AML-193 (cell line): Measurements from ENCODE around the gene TULP4.
A peak's percentile ranks its signal among the peaks of the same experiment; 100 is the strongest.
"Not testable (repeated sequence)": the region's sequence is repeated elsewhere in the genome, so short reads cannot be mapped to it uniquely, and the experiment has no call there.

Experiments used
- DNase-seq, 2 experiments: peaks; one replicate each; lab custom pipeline; 2025; lab: John Stamatoyannopoulos, UW

Gene TULP4

GRCh38 chr6:158295976-158296853, 16.1 kb upstream of the TULP4 start:
- DNase-seq = not testable (repeated sequence)

- DNase-seq = not testable (repeated sequence)
Measured at GRCh38 chr6:158296854-158297324, 15.4 kb upstream of the TULP4 start.

DNA sequence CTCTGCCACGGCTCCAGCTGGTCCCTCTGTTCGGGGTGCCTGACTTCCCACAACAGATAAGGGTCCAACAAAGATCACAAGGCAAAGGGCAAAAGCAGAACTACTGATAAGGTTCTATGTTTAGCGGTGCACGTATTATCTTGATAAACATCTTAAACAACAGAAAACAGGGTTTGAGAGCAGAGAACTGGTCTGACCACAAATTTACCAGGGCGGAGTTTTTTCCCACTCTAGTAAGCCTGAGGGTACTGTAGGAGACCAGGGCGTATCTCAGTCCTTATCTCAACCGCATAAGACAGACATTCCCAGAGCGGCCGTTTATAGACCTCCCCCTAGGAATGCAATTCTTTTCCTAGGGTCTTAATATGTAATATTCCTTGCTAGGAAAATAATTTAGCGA, 14.6 kb upstream of the TULP4 start:
- DNase-seq = not testable (repeated sequence)

GRCh38 chr6:158300306-158301143, 11.7 kb upstream of the TULP4 start:
- DNase-seq = not testable (repeated sequence)

DNA sequence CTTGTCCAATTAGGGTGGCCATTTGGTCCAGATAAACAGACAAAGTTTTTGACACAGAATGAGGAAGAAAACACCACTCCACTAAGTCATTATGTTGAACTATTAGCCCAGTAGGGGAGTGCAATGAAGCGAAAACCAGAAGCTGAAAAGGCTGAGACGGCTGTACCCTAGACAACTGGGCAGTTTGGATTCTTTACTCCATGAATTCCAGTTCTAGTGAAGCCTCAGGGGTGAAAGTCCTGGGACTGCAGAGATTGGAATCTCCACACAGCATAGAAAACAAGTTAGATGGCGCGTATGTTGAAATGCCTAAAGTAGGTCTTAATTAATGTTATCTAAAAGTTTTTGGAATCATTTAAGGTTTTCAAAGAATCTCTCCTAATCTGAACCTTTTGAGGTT, 10.7 kb upstream of the TULP4 start:
- not testable (repeated sequence) for DNase-seq

GRCh38 chr6:158302195-158302796, 10.0 kb upstream of the TULP4 start:
- DNase-seq = not testable (repeated sequence)

DNA sequence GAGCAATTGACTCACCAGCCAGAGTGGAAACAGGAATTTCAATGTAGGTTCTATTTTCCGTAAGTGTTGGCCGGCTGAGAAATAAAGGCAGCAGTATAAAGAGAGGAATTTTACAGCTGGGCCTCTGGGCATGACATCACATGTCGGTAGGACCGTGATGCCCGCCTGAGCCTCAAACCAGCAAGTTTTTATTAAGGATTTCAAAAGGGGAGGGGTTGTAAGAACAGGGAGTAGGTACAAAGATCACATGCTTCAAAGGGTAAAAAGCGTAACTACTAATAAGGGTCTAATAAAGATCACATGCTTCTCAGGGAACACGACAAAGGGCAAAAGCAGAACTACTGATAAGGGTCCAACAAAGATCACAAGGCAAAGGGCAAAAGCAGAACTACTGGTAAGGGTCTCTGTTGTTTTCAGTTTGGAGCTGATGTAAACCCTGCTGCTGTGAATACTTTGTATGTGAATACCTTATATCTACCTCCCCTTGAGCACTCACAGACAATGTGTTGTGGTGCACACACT, 9.0 kb upstream of the TULP4 start:
- DNase-seq = no peak

DNA sequence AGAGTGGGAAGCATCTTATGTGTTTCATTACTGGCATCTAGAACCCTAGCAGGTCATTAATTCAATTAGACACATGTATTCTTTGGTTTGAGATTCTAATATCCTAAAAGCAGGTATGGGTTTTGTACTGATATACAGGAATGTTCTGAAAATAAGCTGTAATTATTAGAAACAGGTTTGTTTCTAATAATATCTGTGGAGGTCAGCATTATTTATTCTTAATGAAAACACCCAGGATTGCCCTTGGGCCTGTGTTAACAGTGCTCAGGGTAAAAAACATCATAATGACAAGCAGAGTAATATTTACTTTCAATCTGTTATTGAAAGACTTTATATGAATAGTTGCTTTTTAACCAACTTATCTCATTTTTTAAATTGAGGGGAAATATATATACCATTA, 8.0 kb upstream of the TULP4 start:
- no peak for DNase-seq

DNA sequence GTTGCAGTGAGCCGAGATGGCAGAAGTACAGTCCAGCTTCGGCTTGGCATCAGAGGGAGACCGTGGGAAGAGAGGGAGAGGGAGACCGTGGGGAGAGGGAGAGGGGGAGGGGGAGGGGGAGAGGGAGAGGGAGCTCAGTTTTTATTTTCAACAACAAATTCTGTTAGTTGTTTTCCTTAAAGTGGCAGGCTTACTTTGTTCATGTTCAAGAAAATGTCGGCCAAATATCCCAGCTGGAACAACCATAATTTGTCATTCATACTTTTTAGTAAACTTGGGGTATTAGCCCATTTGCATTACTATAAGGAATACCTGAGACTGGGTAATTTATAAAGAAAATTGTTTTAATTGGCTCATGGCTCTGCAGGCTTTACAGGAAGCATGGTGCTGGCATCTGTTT, 2.5 kb upstream of the TULP4 start:
- no peak for DNase-seq

DNA sequence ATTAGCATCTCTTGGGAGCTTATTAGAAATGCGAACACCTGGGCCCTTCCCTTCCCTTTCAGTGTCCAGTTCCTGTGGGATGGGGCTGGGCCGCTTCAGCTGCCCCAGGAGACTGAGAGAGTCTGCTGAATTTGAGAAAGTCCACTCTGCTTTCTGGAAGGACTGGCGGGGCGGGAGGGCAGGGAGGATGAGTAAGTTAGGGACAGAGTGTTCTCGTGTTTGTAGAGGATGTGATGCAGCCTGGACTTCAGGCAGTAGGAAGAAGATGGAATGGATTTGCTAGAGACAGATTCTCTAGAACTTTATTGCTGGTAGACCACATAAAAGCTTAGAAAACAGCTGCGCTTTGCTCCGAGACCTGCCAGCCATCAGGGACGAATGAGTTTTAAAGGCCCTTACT, 1.1 kb upstream of the TULP4 start:
- no peak for DNase-seq

DNA sequence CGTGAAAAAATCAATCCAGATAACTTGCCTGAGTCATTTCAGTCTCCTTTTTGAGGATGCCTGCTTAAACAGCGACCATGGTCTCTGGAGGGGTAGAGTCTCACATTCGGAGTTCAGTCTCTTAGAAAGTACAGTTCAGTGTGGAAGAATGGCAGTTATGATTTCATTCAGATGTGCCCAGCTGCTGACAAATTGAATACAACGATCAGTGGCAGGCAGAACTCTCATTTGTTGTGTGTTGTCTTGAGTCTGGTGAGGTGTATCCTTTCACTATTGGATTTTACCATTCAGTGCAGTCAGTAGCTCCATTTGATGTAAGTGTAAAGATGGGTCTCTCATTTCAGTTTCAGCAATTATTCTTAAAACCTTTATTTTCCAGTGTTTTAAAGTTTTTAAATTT, 639 bp upstream of the TULP4 start:
- no peak for DNase-seq

- no peak for DNase-seq
Measured at GRCh38 chr6:158312672-158313397, 570 bp downstream of the TULP4 start.

DNA sequence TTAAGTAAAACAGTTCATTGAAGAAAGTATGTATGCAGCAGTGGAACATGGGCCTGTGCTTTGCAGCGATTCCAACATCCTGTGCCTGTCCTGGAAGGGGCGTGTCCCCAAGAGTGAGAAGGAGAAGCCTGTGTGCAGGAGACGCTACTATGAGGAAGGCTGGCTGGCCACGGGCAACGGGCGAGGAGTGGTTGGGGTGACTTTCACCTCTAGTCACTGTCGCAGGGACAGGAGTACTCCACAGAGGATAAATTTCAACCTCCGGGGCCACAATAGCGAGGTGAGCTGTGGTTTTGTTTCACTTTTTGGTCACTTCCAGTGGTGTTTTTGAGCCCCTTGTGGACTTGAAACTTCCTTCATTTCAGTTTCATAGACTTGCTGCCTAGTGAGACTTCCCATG, 1.7 kb downstream of the TULP4 start:
- no peak for DNase-seq

DNA sequence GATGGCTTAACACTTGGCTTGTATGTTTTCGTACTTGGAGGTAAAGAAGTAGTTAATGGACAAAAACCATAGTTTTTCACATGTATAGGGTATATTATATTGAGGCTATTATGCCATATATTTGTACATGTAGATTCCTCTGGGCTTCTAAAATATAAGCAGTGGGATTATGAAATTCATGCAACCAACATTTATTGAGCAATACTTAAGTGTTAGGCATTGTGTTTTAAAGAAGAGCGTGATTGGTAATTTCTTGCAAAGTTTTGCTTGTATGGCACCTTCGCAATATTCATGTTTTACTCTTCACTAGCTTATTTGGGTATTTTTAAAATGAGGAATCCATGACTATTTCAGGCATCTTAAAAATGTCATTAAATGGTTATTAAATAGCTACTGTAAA, 2.5 kb downstream of the TULP4 start:
- DNase-seq = peak; percentile 9 to 23

- no peak for DNase-seq
Measured at GRCh38 chr6:158316022-158316421, 3.8 kb downstream of the TULP4 start.

DNA sequence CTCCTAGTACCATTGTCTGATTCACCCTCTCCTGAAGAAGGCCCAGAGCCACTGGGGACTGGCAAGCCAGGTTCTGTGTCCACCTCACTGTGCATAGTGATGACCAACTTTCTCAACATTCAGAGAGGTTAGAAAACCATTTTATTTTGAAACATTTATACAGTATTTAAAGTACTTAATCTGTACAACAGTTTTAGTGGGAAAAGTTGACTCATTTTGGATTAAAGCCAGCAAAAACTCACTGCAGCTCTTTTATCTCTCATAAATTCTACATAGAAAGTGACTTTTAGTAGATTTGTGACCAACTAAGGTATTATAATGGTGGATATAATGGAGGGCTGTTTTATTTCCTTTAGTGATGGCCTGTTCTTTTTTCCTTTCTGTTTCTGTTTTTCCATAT, 9.7 kb downstream of the TULP4 start:
- DNase-seq = no peak

DNA sequence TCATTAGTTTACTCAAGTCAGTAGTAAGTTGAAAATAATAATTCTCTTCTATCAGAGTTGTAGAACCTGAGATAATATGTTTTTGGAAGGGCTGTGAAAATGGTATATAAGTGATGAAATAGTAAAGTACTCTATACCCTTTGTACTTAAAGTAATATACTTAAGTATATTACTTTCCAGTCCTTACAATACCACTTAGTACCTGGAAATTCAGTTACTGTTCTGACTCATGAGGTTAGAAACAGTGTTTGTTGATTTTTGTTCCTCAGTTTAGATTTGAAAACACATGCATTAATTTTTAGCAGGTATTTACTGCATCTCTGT, 10.1 kb downstream of the TULP4 start:
- DNase-seq = no peak

DNA sequence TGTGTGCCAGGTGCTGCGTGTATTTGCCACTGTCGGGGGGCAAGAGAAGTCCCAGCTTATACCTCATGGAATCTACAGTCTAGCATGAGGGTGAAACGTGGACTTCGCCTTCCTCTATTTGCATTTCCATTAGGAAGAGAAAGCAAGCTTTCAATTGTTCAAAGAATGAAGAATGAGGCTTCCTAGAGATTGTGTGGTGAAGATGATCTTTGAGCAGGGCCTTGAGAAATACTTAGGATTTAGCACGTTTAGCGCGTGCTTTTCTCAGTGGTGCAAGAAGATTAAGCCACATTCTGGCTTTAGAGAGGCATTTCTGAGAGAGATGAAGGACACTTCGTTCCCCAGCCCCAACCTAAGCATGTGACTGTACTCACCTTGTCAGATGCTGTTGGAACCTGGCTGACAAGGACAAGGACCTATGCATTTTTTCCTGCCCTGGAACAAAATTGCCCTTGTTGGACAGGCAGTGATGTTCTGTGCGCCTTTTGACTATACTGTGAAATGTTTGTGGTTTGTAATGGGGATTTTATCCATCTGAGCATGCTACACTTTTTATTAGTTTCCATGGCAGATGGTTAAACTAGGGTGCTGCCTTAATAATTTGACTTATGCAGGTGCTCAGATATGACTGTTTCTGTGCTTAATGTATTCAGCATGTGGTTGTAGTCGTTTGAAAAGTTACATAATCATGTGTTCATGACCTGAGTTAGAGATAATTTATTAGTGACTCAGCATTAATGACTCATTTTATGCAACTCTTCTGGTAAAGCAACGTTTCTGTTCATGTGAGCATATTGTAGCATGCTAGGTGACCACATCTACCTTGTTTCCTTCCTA, 10.7 kb downstream of the TULP4 start:
- DNase-seq = peak; percentile 22 to 47

- no peak for DNase-seq
Measured at GRCh38 chr6:158323561-158323958, 11.3 kb downstream of the TULP4 start.

- DNase-seq = no peak
Measured at GRCh38 chr6:158324136-158324535, 11.9 kb downstream of the TULP4 start.

DNA sequence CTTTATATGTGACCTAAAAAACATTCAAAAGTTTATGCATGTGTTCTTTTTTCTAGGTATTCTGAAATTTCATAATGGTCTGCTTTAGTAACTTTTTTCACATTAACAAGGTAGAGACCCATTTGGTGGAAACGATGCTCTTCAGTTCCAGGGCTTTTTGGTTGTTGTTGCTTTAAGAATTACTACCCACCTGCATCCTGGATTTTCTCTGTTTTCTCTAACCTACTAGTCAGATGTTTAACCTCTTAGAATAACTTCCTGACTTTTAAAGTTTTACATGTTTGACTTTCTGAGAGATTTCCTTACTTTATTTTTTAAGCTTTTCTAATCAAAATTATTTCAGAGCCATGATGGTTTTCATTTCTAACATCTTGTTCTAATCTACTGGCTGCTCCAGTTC, 14.9 kb downstream of the TULP4 start:
- no peak for DNase-seq
